ENCODE measurements around the gene SLC22A1.
"Not testable (repeated sequence)": the region's sequence is repeated elsewhere in the genome, so short reads cannot be mapped to it uniquely, and the experiment has no call there.

SLC22A1 gene

DNA sequence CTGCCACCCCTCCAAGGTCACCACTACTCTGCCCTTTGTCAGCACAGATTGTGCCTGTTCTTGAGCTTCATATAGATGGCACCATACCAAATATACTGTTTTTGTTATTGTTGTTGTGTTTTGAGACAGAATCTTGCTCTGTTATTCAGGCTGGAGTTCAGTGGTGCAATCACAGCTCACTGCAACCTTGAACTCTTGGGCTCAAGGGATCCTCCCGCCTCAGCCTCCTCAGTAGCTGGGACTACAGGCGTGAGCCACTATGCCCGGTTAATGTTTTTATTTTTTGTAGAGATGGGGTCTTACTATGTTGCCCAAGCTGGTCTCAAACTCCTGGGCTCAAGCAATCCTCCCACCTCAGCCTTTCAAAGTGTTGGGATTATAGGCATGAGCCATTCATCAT, 18.9 kb downstream of the SLC22A1 start:
- not testable (repeated sequence) for H3K36me3 ChIP-seq (ENCODE audit: insufficient read depth, low read length); H3K9ac ChIP-seq (ENCODE audit: low read depth, low read length); H3K9me3 ChIP-seq (ENCODE audit: insufficient read depth, low read depth, low read length); H3K4me3 ChIP-seq (ENCODE audit: low read length); H3K27ac ChIP-seq (ENCODE audit: low read depth, low read length); H3K4me1 ChIP-seq (ENCODE audit: insufficient read depth, low read length); H3K27me3 ChIP-seq (ENCODE audit: insufficient read depth, low read length)
- WGBS, result 97% methylated on average over 3 of the region's 3 CpGs

DNA sequence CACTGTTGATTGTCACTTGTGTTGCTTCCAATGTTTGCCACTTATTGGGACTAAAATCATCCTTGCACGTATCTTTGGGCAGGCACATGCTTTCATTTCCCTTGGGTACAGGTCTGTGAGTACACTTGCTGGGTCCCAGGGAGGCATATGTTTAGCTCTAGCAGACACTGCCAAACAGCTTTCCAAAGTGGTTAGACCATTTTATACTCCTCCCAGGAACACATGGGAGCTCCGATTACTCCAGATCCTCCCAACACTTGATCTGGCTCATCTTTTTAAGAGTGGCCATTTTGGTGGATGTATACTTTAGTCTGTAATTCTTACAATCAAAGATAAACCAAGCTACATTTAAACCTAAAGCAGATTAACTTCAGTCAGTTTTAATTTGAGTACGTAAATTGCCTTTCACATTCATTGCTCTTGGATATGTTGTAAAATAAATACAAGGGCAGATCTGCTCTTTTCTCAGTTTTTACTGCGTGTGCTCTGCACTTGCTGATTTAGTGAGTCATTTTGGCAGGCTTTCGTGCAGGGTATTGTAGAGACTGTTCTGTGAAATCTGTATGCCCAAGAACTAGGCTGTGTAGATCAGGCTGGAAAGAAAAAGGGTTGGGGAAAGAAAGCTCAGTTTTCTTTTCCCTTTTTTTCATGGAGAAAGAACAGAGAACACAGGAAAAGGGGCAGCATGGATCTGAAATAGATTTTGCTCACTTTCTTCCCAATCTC, 19.5 kb downstream of the SLC22A1 start:
- no peak overlapping the region for H3K4me3 ChIP-seq (ENCODE audit: low read length)
- H3K9ac ChIP-seq (ENCODE audit: low read depth, low read length), result no peak overlapping the region
- no peaks in the 10 kb centered on the region for H3K9me3 ChIP-seq (ENCODE audit: insufficient read depth, low read depth, low read length)
- H3K36me3 ChIP-seq (ENCODE audit: insufficient read depth, low read length), result no peaks in the 10 kb centered on the region
- no peaks in the 10 kb centered on the region for H3K4me1 ChIP-seq (ENCODE audit: insufficient read depth, low read length)
- no peak overlapping the region for H3K27ac ChIP-seq (ENCODE audit: low read depth, low read length)
- no peaks in the 10 kb centered on the region for H3K27me3 ChIP-seq (ENCODE audit: insufficient read depth, low read length)
- 88% methylated on average over 4 of the region's 5 CpGs for WGBS

DNA sequence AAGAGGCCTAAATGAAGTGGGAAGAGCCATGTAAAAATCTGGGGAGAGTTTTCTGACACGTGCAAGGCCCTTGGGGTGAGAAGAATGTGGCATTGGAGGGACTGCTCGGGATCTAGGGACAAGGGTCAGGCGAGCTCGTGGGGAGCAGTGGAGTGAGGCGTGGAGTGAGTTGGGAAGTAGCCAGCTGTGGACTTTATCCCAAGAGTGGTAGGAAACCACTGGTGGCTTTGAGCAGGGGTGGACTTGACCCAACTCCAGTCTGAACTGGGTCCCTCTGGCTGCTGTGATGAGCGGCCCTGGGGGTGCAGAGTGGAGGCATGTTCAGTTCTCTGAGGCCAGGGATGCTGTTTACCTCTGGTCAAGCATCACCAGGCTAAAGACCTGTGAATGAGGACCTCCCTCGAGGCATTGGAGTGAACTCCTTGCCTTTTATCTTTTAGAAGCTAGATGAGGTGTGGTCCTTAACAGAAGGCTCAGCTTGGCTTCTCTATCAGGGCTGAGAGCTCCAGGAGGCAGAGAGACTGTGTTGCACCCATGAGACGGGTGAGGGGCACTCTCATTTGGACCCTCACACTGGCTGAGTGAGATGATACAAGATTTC, 20.6 kb downstream of the SLC22A1 start:
- Histone ChIP-seq H3K4me3 (ENCODE audit: low read length) (no peak overlapping the region), H3K4me1 (ENCODE audit: insufficient read depth, low read length) (no peaks in the 10 kb centered on the region), H3K9ac (ENCODE audit: low read depth, low read length) (no peak overlapping the region), H3K36me3 (ENCODE audit: insufficient read depth, low read length) (no peaks in the 10 kb centered on the region), H3K27ac (ENCODE audit: low read depth, low read length) (no peak overlapping the region), H3K27me3 (ENCODE audit: insufficient read depth, low read length) (no peaks in the 10 kb centered on the region), H3K9me3 (ENCODE audit: insufficient read depth, low read depth, low read length) (no peaks in the 10 kb centered on the region)
- 92% methylated on average over 8 of the region's 8 CpGs for WGBS

DNA sequence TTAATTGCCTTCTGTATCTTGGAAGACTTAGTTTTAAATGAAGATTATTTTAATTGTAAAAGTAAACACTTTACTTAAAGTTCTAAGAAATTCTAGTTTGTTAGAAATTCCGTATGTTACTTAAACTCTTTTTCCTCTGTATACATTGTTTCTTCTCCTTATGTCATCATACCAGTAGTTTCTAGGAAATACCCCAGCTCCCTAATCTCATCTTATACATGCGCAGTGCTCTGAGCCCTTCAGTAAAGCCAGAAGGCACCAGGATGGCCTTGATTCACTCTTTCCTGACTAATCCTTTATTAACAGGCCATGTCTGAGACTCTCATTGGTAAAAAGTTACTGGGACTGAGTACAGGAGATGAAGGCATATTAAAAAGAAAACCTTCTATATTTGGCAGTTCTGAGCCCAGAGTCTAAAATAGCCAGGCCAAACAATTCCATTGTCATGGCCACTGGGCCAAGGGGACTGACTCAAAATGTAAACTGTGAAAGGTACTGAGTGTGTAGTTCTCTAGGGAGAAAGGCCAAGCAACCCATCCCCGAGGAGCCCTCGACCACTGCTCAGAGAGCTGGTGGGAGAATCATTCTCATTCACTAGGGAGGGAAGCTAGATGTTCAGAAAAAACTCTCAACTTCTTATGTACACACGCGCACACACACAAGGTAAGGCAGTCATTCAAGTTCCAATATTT, 25.0 kb downstream of the SLC22A1 start:
- WGBS, result 98% methylated on average over 4 of the region's 6 CpGs
- Histone ChIP-seq H3K9me3 (ENCODE audit: insufficient read depth, low read depth, low read length) (no peaks in the 10 kb centered on the region), H3K27ac (ENCODE audit: low read depth, low read length) (no peak overlapping the region), H3K4me1 (ENCODE audit: insufficient read depth, low read length) (no peaks in the 10 kb centered on the region), H3K36me3 (ENCODE audit: insufficient read depth, low read length) (no peaks in the 10 kb centered on the region), H3K27me3 (ENCODE audit: insufficient read depth, low read length) (no peaks in the 10 kb centered on the region), H3K9ac (ENCODE audit: low read depth, low read length) (no peak overlapping the region), H3K4me3 (ENCODE audit: low read length) (no peak overlapping the region)

DNA sequence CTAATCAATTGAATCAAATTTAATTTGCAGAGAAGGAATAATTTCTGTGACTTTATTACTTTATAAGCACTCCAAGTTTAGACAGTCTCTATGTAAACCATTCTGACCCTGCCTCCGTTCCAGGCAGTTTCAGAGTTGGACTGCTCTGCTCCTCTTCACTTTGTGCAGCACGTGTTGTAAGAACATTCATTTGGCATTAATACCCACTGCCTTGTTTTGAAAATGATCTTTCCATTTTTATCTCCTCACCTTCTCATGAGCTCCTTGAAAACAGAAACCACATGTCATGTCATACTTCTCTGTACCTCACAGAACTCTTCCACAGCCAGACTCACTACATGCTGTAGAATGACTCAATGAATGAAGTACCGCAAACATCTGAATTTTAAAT, 25.5 kb downstream of the SLC22A1 start:
- Histone ChIP-seq H3K27ac (ENCODE audit: low read depth, low read length) (no peak overlapping the region), H3K9me3 (ENCODE audit: insufficient read depth, low read depth, low read length) (no peaks in the 10 kb centered on the region), H3K9ac (ENCODE audit: low read depth, low read length) (no peak overlapping the region), H3K36me3 (ENCODE audit: insufficient read depth, low read length) (no peaks in the 10 kb centered on the region), H3K27me3 (ENCODE audit: insufficient read depth, low read length) (no peaks in the 10 kb centered on the region), H3K4me3 (ENCODE audit: low read length) (no peak overlapping the region), H3K4me1 (ENCODE audit: insufficient read depth, low read length) (no peaks in the 10 kb centered on the region)
- WGBS, result 95% methylated on average over 3 of the region's 3 CpGs

DNA sequence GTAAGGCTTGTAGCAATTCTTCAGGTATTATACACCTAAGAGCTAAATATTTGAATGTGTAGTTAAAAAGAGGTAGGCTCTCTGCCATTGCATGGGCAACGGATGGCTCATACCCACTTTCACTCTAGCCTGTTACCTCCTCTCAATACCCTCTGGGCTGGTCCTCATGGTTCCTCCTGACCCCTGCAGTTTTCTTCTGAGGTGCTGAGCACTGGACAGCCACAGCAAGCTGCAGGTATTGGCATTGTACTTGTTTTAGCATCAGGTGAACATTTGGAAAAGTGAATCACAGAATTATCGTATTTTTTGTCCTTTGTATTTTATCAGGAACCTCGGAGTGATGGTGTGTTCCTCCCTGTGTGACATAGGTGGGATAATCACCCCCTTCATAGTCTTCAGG, 32.9 kb downstream of the SLC22A1 start:
- 96% methylated on average over 3 of the region's 3 CpGs for WGBS
- no peak overlapping the region for H3K27ac ChIP-seq (ENCODE audit: low read depth, low read length)
- H3K9ac ChIP-seq (ENCODE audit: low read depth, low read length), result no peak overlapping the region
- H3K4me3 ChIP-seq (ENCODE audit: low read length), result no peak overlapping the region
- no peaks in the 10 kb centered on the region for H3K4me1 ChIP-seq (ENCODE audit: insufficient read depth, low read length)
- 0 out of 2 replicates have a peak, but pooled peaks cover 3% of the 10 kb centered on the region for H3K9me3 ChIP-seq (ENCODE audit: insufficient read depth, low read depth, low read length)
- H3K27me3 ChIP-seq (ENCODE audit: insufficient read depth, low read length), result no peaks in the 10 kb centered on the region
- H3K36me3 ChIP-seq (ENCODE audit: insufficient read depth, low read length), result no peaks in the 10 kb centered on the region

DNA sequence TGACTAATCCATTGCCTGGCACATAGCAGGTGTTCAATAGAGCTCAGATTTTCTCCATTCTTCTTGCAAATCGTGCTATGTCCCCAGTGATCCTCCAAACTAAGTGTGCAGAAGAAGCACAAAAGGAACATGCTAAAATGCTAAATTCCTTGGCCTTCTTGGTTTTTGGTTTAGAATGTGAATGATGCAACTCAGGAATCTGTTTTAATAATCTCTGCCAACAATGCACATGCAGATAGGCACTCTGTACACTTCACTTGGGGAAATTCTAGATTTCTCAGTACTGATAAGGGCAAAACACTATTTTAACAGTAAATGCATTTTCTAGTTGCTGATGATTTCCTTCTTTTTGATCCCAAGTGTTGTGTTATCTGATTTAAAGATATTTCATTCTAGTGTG, 35.2 kb downstream of the SLC22A1 start:
- Histone ChIP-seq H3K27me3 (ENCODE audit: insufficient read depth, low read length) (no peaks in the 10 kb centered on the region), H3K9ac (ENCODE audit: low read depth, low read length) (no peak overlapping the region), H3K27ac (ENCODE audit: low read depth, low read length) (no peak overlapping the region), H3K9me3 (ENCODE audit: insufficient read depth, low read depth, low read length) (0 out of 2 replicates have a peak, but pooled peaks cover 3% of the 10 kb centered on the region), H3K4me3 (ENCODE audit: low read length) (no peak overlapping the region), H3K4me1 (ENCODE audit: insufficient read depth, low read length) (peaks cover 4% of the 10 kb centered on the region), H3K36me3 (ENCODE audit: insufficient read depth, low read length) (no peaks in the 10 kb centered on the region)
- 89% methylated on average over 1 of the region's 1 CpG for WGBS

DNA sequence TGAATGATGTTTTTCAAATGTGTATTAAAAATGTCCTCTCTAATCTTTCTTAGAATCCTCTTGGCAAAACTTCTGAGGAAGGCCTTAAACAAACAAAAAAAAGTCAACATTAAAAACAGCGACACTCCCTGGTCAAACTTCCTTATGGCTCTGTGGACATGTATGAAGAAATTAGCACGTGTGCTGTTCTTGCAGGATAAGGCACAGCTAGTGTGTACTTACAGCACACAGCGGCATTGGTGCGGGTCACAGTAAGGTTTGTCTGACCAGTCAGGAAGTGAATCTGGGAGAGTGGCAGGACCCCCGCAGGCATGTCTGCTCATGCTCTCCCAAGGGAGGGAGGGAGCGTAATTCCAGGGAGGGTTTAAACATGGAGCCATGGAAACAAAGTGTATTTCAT, 38.8 kb downstream of the SLC22A1 start:
- WGBS, result 84% methylated on average over 6 of the region's 6 CpGs

DNA sequence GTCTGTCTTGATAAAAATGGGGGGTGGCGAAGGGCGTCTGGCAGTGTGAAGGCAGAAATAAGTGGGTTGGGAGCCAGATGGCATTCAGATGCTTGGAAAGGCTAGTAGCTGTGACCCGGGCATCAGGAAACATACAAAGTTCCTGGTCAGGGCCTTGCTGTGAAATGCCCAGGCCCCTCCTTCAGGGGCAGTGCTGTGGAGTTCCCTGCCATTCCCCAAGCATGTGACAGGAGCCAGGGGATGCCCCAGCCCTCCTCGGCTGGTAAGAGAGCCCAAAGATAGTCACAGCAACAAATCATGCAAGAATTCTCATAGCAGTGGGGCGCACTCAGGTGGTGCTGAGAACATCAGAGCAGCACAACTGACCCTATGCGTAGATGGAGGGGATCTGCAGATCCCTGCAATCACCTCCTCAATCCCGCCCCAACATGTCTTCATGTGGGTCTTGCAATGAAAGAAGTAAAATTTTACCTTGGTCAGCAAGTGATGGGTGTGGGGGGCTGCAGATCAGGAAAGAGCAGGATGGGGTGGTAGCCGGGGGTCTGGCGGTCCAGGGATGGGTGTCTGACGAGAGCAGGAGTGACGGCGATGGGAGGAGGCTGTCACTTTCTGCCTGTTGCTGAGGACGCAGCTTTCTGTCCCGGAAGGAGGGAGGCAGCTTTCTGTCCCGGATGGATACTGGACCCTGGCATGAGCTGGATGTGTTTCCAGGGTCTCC, 39.5 kb downstream of the SLC22A1 start:
- Histone ChIP-seq H3K9ac (ENCODE audit: low read depth, low read length) (no peak overlapping the region), H3K4me3 (ENCODE audit: low read length) (no peak overlapping the region)
- WGBS, result 90% methylated on average over 15 of the region's 15 CpGs

More for the DNA sequence above, 38.8 kb downstream of the SLC22A1 start:
- H3K9ac ChIP-seq (ENCODE audit: low read depth, low read length), result no peak overlapping the region
- H3K36me3 ChIP-seq (ENCODE audit: insufficient read depth, low read length), result no peaks in the 10 kb centered on the region
- H3K4me1 ChIP-seq (ENCODE audit: insufficient read depth, low read length), result peaks cover 7% of the 10 kb centered on the region
- no peaks in the 10 kb centered on the region for H3K27me3 ChIP-seq (ENCODE audit: insufficient read depth, low read length)
- H3K27ac ChIP-seq (ENCODE audit: low read depth, low read length), result no peak overlapping the region
- H3K4me3 ChIP-seq (ENCODE audit: low read length), result no peak overlapping the region
- H3K9me3 ChIP-seq (ENCODE audit: insufficient read depth, low read depth, low read length), result no peaks in the 10 kb centered on the region

DNA sequence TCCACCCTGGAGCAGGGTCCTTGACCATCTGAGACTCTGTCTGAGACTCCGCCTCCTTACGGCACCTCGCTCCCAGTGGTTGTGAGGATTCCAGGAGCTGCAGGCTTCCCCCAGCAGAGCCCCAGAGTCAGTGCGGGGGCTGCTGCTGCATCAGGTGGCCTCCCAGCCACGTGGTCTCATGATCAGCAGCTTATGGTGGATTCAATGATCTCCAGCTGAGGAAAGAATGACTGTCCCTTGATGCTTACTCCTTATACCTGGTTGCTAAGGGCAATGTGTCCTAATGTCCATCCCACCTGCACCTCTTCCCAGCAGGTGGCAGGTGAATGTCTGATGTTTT, 40.0 kb downstream of the SLC22A1 start:
- peaks cover 7% of the 10 kb centered on the region for H3K4me1 ChIP-seq (ENCODE audit: insufficient read depth, low read length)
- no peaks in the 10 kb centered on the region for H3K27me3 ChIP-seq (ENCODE audit: insufficient read depth, low read length)
- H3K4me3 ChIP-seq (ENCODE audit: low read length), result no peak overlapping the region
- no peak overlapping the region for H3K27ac ChIP-seq (ENCODE audit: low read depth, low read length)
- no peaks in the 10 kb centered on the region for H3K36me3 ChIP-seq (ENCODE audit: insufficient read depth, low read length)
- WGBS, result 74% methylated on average over 5 of the region's 5 CpGs
- H3K9ac ChIP-seq (ENCODE audit: low read depth, low read length), result no peak overlapping the region
- no peaks in the 10 kb centered on the region for H3K9me3 ChIP-seq (ENCODE audit: insufficient read depth, low read depth, low read length)

More for the DNA sequence above, 39.5 kb downstream of the SLC22A1 start:
- peaks cover 7% of the 10 kb centered on the region for H3K4me1 ChIP-seq (ENCODE audit: insufficient read depth, low read length)
- H3K27me3 ChIP-seq (ENCODE audit: insufficient read depth, low read length), result no peaks in the 10 kb centered on the region
- no peaks in the 10 kb centered on the region for H3K36me3 ChIP-seq (ENCODE audit: insufficient read depth, low read length)
- no peak overlapping the region for H3K27ac ChIP-seq (ENCODE audit: low read depth, low read length)
- no peaks in the 10 kb centered on the region for H3K9me3 ChIP-seq (ENCODE audit: insufficient read depth, low read depth, low read length)

DNA sequence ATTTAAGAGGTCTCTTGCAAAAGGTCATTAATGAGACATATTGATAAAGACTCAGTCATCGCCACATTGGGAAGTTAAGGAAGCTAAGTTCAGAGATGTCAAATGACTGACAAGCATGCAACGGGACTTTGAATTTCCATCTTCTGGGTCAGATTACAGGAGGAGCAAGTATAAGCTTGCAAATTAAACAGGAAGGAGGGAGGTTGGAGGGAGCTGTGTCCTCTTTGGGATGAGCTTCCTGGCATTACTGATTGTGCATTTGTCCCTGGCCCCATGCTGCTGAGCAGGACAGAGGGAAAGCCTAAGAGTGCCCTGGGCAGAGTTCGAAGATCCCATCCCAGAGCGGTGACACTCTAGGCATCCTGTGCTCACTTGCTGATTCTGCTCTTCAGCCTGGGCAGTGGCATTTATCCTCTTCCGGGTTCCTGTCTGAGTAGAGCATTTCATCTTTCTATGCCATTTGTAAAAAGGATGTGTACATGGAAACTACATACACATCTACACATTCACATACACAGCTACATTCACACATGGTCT, 40.5 kb downstream of the SLC22A1 start:
- Histone ChIP-seq H3K4me1 (ENCODE audit: insufficient read depth, low read length) (peaks cover 7% of the 10 kb centered on the region), H3K27ac (ENCODE audit: low read depth, low read length) (no peak overlapping the region), H3K9me3 (ENCODE audit: insufficient read depth, low read depth, low read length) (no peaks in the 10 kb centered on the region), H3K9ac (ENCODE audit: low read depth, low read length) (no peak overlapping the region), H3K4me3 (ENCODE audit: low read length) (no peak overlapping the region), H3K27me3 (ENCODE audit: insufficient read depth, low read length) (no peaks in the 10 kb centered on the region), H3K36me3 (ENCODE audit: insufficient read depth, low read length) (no peaks in the 10 kb centered on the region)
- WGBS, result 85% methylated on average over 5 of the region's 5 CpGs

All from HUES64 (cell line).